Measurements from ENCODE around the gene ZNF280D. TPM values are rescaled to one million over a fixed set of nuclear protein-coding genes. Genes with fewer than 3 reads are reported as not detected.
"Not testable (repeated sequence)": the region's sequence is repeated elsewhere in the genome, so short reads cannot be mapped to it uniquely, and the experiment has no call there.

Gene ZNF280D
- total RNA-seq, result 10 to 100 TPM; 17.5 to 21.0 TPM

GRCh38 chr15:56733136-56734012, at the start of gene ZNF280D:
TSS of gene ZNF280D (minus strand) at chr15:56733509. CDS start at chr15:56707109, 26,400 bp downstream.
- Mint-ChIP-seq H3K27ac (peak within 1 kb of the TSS; percentile 93), H3K36me3 (ENCODE audit: low read depth) (peaks cover 16% of the 10 kb centered on the region), H3K4me1 (ENCODE audit: low read depth) (peaks cover 21% of the 10 kb centered on the region), H3K27me3 (ENCODE audit: low read depth) (peaks cover 6% of the 10 kb centered on the region), H3K4me3 (peak within 1 kb of the TSS; percentile 94), H3K9me3 (ENCODE audit: insufficient read depth) (no peaks in the 10 kb centered on the region)
- POLR2A ChIA-PET, result interaction anchor here (0.6 to 1.3 kb wide), 5 partner anchors 9 to 265 kb away, joined by 3 to 6 read pairs (median 3); partner anchors contain the start of gene TCF12
- DNase-seq (peak; percentile 85), ATAC-seq (peak; percentile 91)
- CTCF ChIA-PET, result interaction anchor here (1.1 kb wide), 1 partner anchor 10 kb away, joined by 3 read pairs; no protein-coding TSS in a partner anchor

- H3K4me3 Mint-ChIP-seq, result no peak overlapping the region
- ChIA-PET CTCF (no interaction called here), POLR2A (no interaction called here)
- no peak overlapping the region for H3K27ac Mint-ChIP-seq
- peaks cover 6% of the 10 kb centered on the region for H3K36me3 Mint-ChIP-seq (ENCODE audit: low read depth)
- DNase-seq (no peak), ATAC-seq (no peak)
- no peaks in the 10 kb centered on the region for H3K27me3 Mint-ChIP-seq (ENCODE audit: low read depth)
- peaks cover 18% of the 10 kb centered on the region for H3K4me1 Mint-ChIP-seq (ENCODE audit: low read depth)
- peaks cover 15% of the 10 kb centered on the region for H3K9me3 Mint-ChIP-seq (ENCODE audit: insufficient read depth)
Measured at GRCh38 chr15:56782306-56782705, 49.0 kb upstream of the ZNF280D start.

- ChIA-PET CTCF (no interaction called here), POLR2A (no interaction called here)
- H3K4me1 Mint-ChIP-seq (ENCODE audit: low read depth), result peaks cover 16% of the 10 kb centered on the region
- no peaks in the 10 kb centered on the region for H3K27me3 Mint-ChIP-seq (ENCODE audit: low read depth)
- no peak for DNase-seq
- no peak for ATAC-seq
- no peak overlapping the region for H3K4me3 Mint-ChIP-seq
- no peak overlapping the region for H3K27ac Mint-ChIP-seq
- peaks cover 15% of the 10 kb centered on the region for H3K9me3 Mint-ChIP-seq (ENCODE audit: insufficient read depth)
- H3K36me3 Mint-ChIP-seq (ENCODE audit: low read depth), result peaks cover 6% of the 10 kb centered on the region
Measured at GRCh38 chr15:56781666-56782065, 48.4 kb upstream of the ZNF280D start.

- peaks cover 27% of the 10 kb centered on the region for H3K4me1 Mint-ChIP-seq (ENCODE audit: low read depth)
- H3K36me3 Mint-ChIP-seq (ENCODE audit: low read depth); H3K4me3 Mint-ChIP-seq; H3K27me3 Mint-ChIP-seq (ENCODE audit: low read depth); CTCF ChIA-PET: not testable (repeated sequence)
- POLR2A ChIA-PET, result interaction anchor here (1.9 kb wide), 1 partner anchor 103 kb away, joined by 4 read pairs; no protein-coding TSS in a partner anchor
- H3K9me3 Mint-ChIP-seq (ENCODE audit: insufficient read depth), result peaks cover 15% of the 10 kb centered on the region
- peak; percentile 51 for DNase-seq
- peak overlapping the region; percentile 47 for H3K27ac Mint-ChIP-seq
- ATAC-seq, result peak; percentile 68
Measured at GRCh38 chr15:56780102-56780725, 46.9 kb upstream of the ZNF280D start.

GRCh38 chr15:56779449-56779848, 46.1 kb upstream of the ZNF280D start:
- ATAC-seq; H3K4me3 Mint-ChIP-seq; H3K27me3 Mint-ChIP-seq (ENCODE audit: low read depth); DNase-seq; H3K27ac Mint-ChIP-seq; CTCF ChIA-PET; H3K36me3 Mint-ChIP-seq (ENCODE audit: low read depth): not testable (repeated sequence)
- Mint-ChIP-seq H3K4me1 (ENCODE audit: low read depth) (peaks cover 33% of the 10 kb centered on the region), H3K9me3 (ENCODE audit: insufficient read depth) (peaks cover 15% of the 10 kb centered on the region)
- POLR2A ChIA-PET, result interaction anchor here (1.9 kb wide), 1 partner anchor 104 kb away, joined by 4 read pairs; no protein-coding TSS in a partner anchor

GRCh38 chr15:56778761-56779160, 45.5 kb upstream of the ZNF280D start:
- ChIA-PET CTCF (no interaction called here), POLR2A (no interaction called here)
- no peak overlapping the region for H3K27ac Mint-ChIP-seq
- H3K9me3 Mint-ChIP-seq (ENCODE audit: insufficient read depth), result peaks cover 15% of the 10 kb centered on the region
- DNase-seq (no peak), ATAC-seq (no peak)
- no peak overlapping the region for H3K4me3 Mint-ChIP-seq
- H3K36me3 Mint-ChIP-seq (ENCODE audit: low read depth), result peaks cover 6% of the 10 kb centered on the region
- peaks cover 37% of the 10 kb centered on the region for H3K4me1 Mint-ChIP-seq (ENCODE audit: low read depth)
- no peaks in the 10 kb centered on the region for H3K27me3 Mint-ChIP-seq (ENCODE audit: low read depth)

GRCh38 chr15:56776839-56777238, 43.5 kb upstream of the ZNF280D start:
- DNase-seq (no peak), ATAC-seq (no peak)
- CTCF ChIA-PET, result no interaction called here
- Mint-ChIP-seq H3K4me1 (ENCODE audit: low read depth) (peaks cover 37% of the 10 kb centered on the region), H3K4me3 (no peak overlapping the region), H3K27ac (no peak overlapping the region), H3K9me3 (ENCODE audit: insufficient read depth) (peaks cover 15% of the 10 kb centered on the region), H3K36me3 (ENCODE audit: low read depth) (peaks cover 6% of the 10 kb centered on the region), H3K27me3 (ENCODE audit: low read depth) (peaks cover 2% of the 10 kb centered on the region)
- POLR2A ChIA-PET, result no interaction called here

GRCh38 chr15:56775641-56776040, 42.3 kb upstream of the ZNF280D start:
- peaks cover 7% of the 10 kb centered on the region for H3K27me3 Mint-ChIP-seq (ENCODE audit: low read depth)
- ChIA-PET CTCF (no interaction called here), POLR2A (no interaction called here)
- no peak for ATAC-seq
- no peak for DNase-seq
- H3K4me1 Mint-ChIP-seq (ENCODE audit: low read depth), result peaks cover 31% of the 10 kb centered on the region
- no peak overlapping the region for H3K27ac Mint-ChIP-seq
- peaks cover 15% of the 10 kb centered on the region for H3K9me3 Mint-ChIP-seq (ENCODE audit: insufficient read depth)
- peaks cover 6% of the 10 kb centered on the region for H3K36me3 Mint-ChIP-seq (ENCODE audit: low read depth)
- H3K4me3 Mint-ChIP-seq, result no peak overlapping the region

GRCh38 chr15:56774356-56774755, 41.0 kb upstream of the ZNF280D start:
- peaks cover 22% of the 10 kb centered on the region for H3K4me1 Mint-ChIP-seq (ENCODE audit: low read depth)
- no peak overlapping the region for H3K27ac Mint-ChIP-seq
- ChIA-PET POLR2A (no interaction called here), CTCF (interaction anchor here (1.2 to 1.6 kb wide), 2 partner anchors 10 to 48 kb away, joined by 3 to 4 read pairs; no protein-coding TSS in a partner anchor)
- H3K4me3 Mint-ChIP-seq, result no peak overlapping the region
- ATAC-seq (no peak), DNase-seq (no peak)
- H3K9me3 Mint-ChIP-seq (ENCODE audit: insufficient read depth), result peaks cover 10% of the 10 kb centered on the region
- H3K36me3 Mint-ChIP-seq (ENCODE audit: low read depth), result no peaks in the 10 kb centered on the region
- peaks cover 7% of the 10 kb centered on the region for H3K27me3 Mint-ChIP-seq (ENCODE audit: low read depth)

GRCh38 chr15:56772868-56773639, 39.7 kb upstream of the ZNF280D start:
- Mint-ChIP-seq H3K9me3 (ENCODE audit: insufficient read depth) (peaks cover 1% of the 10 kb centered on the region), H3K36me3 (ENCODE audit: low read depth) (no peaks in the 10 kb centered on the region), H3K27ac (no peak overlapping the region), H3K27me3 (ENCODE audit: low read depth) (peaks cover 7% of the 10 kb centered on the region), H3K4me3 (no peak overlapping the region), H3K4me1 (ENCODE audit: low read depth) (peaks cover 20% of the 10 kb centered on the region)
- ATAC-seq (no peak), DNase-seq (no peak)
- POLR2A ChIA-PET, result no interaction called here
- CTCF ChIA-PET, result interaction anchor here (0.9 to 1.6 kb wide), 4 partner anchors 8 to 283 kb away, joined by 3 to 4 read pairs (median 4); no protein-coding TSS in a partner anchor

GRCh38 chr15:56770173-56770572, 36.9 kb upstream of the ZNF280D start:
- Mint-ChIP-seq H3K4me1 (ENCODE audit: low read depth) (peaks cover 20% of the 10 kb centered on the region), H3K27ac (no peak overlapping the region), H3K36me3 (ENCODE audit: low read depth) (no peaks in the 10 kb centered on the region), H3K9me3 (ENCODE audit: insufficient read depth) (no peaks in the 10 kb centered on the region), H3K4me3 (no peak overlapping the region), H3K27me3 (ENCODE audit: low read depth) (peaks cover 7% of the 10 kb centered on the region)
- ChIA-PET POLR2A (no interaction called here), CTCF (no interaction called here)
- DNase-seq (no peak), ATAC-seq (no peak)

All from activated CD8-positive, alpha-beta T cell treated with anti-CD3 and anti-CD28 coated beads, Interleukin-2, amount 10 ng/mL, durations not matched to agents 7 days and 5 days (primary cell).